ENCODE results near the gene DPP6.

DNA sequence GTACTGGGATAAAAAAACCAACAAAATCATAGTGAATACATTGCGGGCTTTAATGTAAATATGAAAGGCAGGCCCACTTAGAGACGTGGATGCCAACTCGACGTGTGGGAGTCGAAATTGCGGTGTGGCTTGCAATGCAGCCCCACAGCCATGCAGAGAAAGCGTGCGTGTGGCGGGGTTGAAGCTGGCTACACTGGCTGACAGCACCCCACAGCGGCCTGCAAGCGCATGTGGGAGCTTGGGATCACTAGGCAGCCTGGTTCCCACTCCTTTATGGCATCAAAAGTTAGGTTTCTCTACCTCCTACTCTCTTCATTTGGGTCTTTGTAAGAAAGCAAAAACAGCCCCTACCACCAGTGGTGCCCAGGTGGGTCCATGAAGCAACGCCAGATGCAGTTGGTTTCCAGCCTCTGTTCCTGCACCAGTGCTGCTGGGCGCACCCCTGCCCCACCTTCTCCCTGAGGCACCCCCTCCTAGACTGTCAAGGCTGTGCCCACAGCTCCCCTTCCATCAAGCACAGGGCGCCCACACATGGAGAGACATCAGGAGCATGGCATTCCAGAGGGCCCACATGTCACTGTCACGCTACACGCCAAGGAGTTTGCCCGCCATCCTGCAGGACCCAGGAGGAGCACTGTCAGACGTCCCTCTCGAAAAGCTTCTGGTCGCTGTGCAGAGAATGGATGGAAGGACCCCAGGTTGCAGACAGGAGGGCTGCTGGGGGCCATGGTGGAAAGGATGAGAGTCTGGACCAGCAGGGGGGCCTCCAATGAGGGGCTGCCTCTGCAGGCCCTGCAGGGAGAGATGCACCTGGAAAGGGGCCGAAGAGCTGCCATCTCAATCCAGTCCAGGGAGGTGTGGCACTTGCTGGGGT is 807.8 kb downstream of the DPP6 start:
- TF ChIP-seq CTCF (conservative IDR thresholded peaks at IDR 0.05; ENCODE audit: low read depth, low read length) (no peak), EZH2 (IDR thresholded peaks at IDR 0.05; ENCODE audit: low read length, unreplicated experiment) (no peak)
